Activated B cell treated with CpG ODN at 0.5 μM for 24 hours (primary cell): ENCODE measurements around the gene ZACN. TPM values are rescaled to one million over a fixed set of nuclear protein-coding genes. Genes with fewer than 3 reads are reported as not detected.

Source experiments
- ATAC-seq: fragments of 200-7000 bp; cut with Tn5 transposase; one replicate; pipeline ENCODE4 v1.10.0; 2021; ENCODE audit warnings: low read depth, mild to moderate bottlenecking, moderate library complexity
- CTCF ChIA-PET: fragments of 350-600 bp; sonication (Branson Sonifier 250); formaldehyde crosslinking; loops from one replicate; lab custom pipeline; 2021; ENCODE audit warnings: antibody characterized with exemption; lab: Charles Lee
- POLR2A ChIA-PET: fragments of 350-600 bp; sonication (Branson Sonifier 250); formaldehyde crosslinking; loops from one replicate; lab custom pipeline; 2021; ENCODE audit warnings: antibody characterized with exemption; lab: Charles Lee
- DNase-seq: peaks from one replicate; pipeline ENCODE4 v3.0.0; 2022
- H3K27ac Mint-ChIP-seq: one replicate; pipeline ENCODE4 v1.8.0; 2020; ENCODE audit warnings: mixed read lengths
- H3K27me3 Mint-ChIP-seq: one replicate; pipeline ENCODE4 v1.8.0; 2021; ENCODE audit warnings: mixed read lengths
- H3K36me3 Mint-ChIP-seq: one replicate; pipeline ENCODE4 v1.8.0; 2021; ENCODE audit warnings: low read depth, mixed read lengths
- H3K4me1 Mint-ChIP-seq: one replicate; pipeline ENCODE4 v1.8.0; 2021; ENCODE audit warnings: mixed read lengths
- H3K4me3 Mint-ChIP-seq: one replicate; pipeline ENCODE4 v1.8.0; 2020; ENCODE audit warnings: mild to moderate bottlenecking, mixed read lengths
- H3K9me3 Mint-ChIP-seq: one replicate; pipeline ENCODE4 v1.8.0; 2020; ENCODE audit warnings: mixed read lengths
- CTCF ChIP-seq: fragments of 200-600 bp; IDR thresholded peaks from one replicate; pipeline ENCODE4 v1.8.0; 2022; ENCODE audit warnings: antibody characterized with exemption, mild to moderate bottlenecking
- intact Hi-C: fragments of 100-400 bp; cut with micrococcal nuclease; formaldehyde crosslinking; loops from one replicate; pipeline ENCODE4 v1.15.1; 2024
- total RNA-seq: library from RNA; stranded (reverse); gene quantifications from 2 replicates; pipeline ENCODE4 v1.2.3, GENCODE V29; 2022

Gene ZACN
- total RNA-seq, 1 donor from 2014 or later = 0.67 TPM

- no peak for DNase-seq
- Mint-ChIP-seq H3K4me3 (peak overlapping the region; percentile 98), H3K36me3 (peaks cover 31% of the 10 kb centered on the region), H3K27me3 (no peaks in the 10 kb centered on the region), H3K27ac (no peak overlapping the region), H3K9me3 (no peaks in the 10 kb centered on the region), H3K4me1 (peaks cover 20% of the 10 kb centered on the region)
- ChIA-PET POLR2A (interaction anchor here (0.5 to 2.0 kb wide), 11 partner anchors 11 to 515 kb away, joined by 3 to 9 read pairs (median 3); partner anchors contain the start of genes MRPL38, SRP68 and UBALD2), CTCF (interaction anchor here (1.0 to 2.2 kb wide), 4 partner anchors 22 to 178 kb away, joined by 3 to 12 read pairs (median 4); no protein-coding TSS in a partner anchor)
- intact Hi-C loops = loop anchor here (10.0 kb wide), 2 partner anchors 280 to 410 kb away; partner anchors contain the start of gene SPHK1
- no peak for ATAC-seq
- no peak for TF ChIP-seq CTCF
These were observed 25.3 kb downstream of the ZACN start for GRCh38 chr17:76104140-76104895.

GRCh38 chr17:76104896-76105231 lies 25.9 kb downstream of the ZACN start:
- intact Hi-C loops = loop anchor here (10.0 kb wide), 2 partner anchors 280 to 410 kb away; partner anchors contain the start of gene SPHK1
- Mint-ChIP-seq H3K9me3 (no peaks in the 10 kb centered on the region), H3K27ac (no peak overlapping the region), H3K4me3 (peak overlapping the region; percentile 46), H3K27me3 (no peaks in the 10 kb centered on the region), H3K36me3 (peaks cover 26% of the 10 kb centered on the region), H3K4me1 (peaks cover 20% of the 10 kb centered on the region)
- ChIA-PET POLR2A (interaction anchor here (0.6 to 2.0 kb wide), 2 partner anchors 160 to 200 kb away, joined by 3 to 8 read pairs; partner anchors contain the start of genes MRPL38 and UBALD2), CTCF (interaction anchor here (0.7 to 2.2 kb wide), 2 partner anchors 41 to 175 kb away, joined by 3 to 12 read pairs; no protein-coding TSS in a partner anchor)
- TF ChIP-seq CTCF = no peak
- ATAC-seq (no peak), DNase-seq (no peak)

- ATAC-seq (no peak), DNase-seq (no peak)
- H3K27me3 Mint-ChIP-seq = no peaks in the 10 kb centered on the region
- no peaks in the 10 kb centered on the region for H3K9me3 Mint-ChIP-seq
- H3K27ac Mint-ChIP-seq = no peak overlapping the region
- H3K36me3 Mint-ChIP-seq = peaks cover 13% of the 10 kb centered on the region
- ChIA-PET CTCF (interaction anchor here (1.3 to 1.4 kb wide), 2 partner anchors 93 to 173 kb away, joined by 4 to 5 read pairs; no protein-coding TSS in a partner anchor), POLR2A (interaction anchor here (0.9 to 1.3 kb wide), 4 partner anchors 15 to 165 kb away, joined by 3 to 4 read pairs (median 3); partner anchors contain the start of genes ACOX1 and TEN1)
- peaks cover 17% of the 10 kb centered on the region for H3K4me1 Mint-ChIP-seq
- no peak for TF ChIP-seq CTCF
- H3K4me3 Mint-ChIP-seq = no peak overlapping the region
- intact Hi-C loops = loop anchor here (10.0 kb wide), 2 partner anchors 278 to 408 kb away; partner anchors contain the start of gene SPHK1
These were observed 27.7 kb downstream of the ZACN start for GRCh38 chr17:76106703-76107102.

GRCh38 chr17:76107509-76107908 lies 28.5 kb downstream of the ZACN start:
- no peaks in the 10 kb centered on the region for H3K9me3 Mint-ChIP-seq
- POLR2A ChIA-PET = interaction anchor here (1.1 kb wide), 1 partner anchor 157 kb away, joined by 4 read pairs; no protein-coding TSS in a partner anchor
- H3K4me1 Mint-ChIP-seq = peaks cover 13% of the 10 kb centered on the region
- DNase-seq (no peak), ATAC-seq (no peak)
- no peak overlapping the region for H3K27ac Mint-ChIP-seq
- CTCF ChIA-PET = no interaction called here
- intact Hi-C loops = loop anchor here (10.0 kb wide), 2 partner anchors 277 to 407 kb away; partner anchors contain the start of gene SPHK1
- H3K4me3 Mint-ChIP-seq = no peak overlapping the region
- TF ChIP-seq CTCF = no peak
- H3K36me3 Mint-ChIP-seq = peaks cover 9% of the 10 kb centered on the region
- H3K27me3 Mint-ChIP-seq = no peaks in the 10 kb centered on the region

- Mint-ChIP-seq H3K9me3 (no peaks in the 10 kb centered on the region), H3K4me3 (no peak overlapping the region), H3K36me3 (no peaks in the 10 kb centered on the region), H3K4me1 (no peaks in the 10 kb centered on the region), H3K27me3 (no peaks in the 10 kb centered on the region), H3K27ac (no peak overlapping the region)
- CTCF ChIA-PET = no interaction called here
- no peak for ATAC-seq
- DNase-seq = no peak
- POLR2A ChIA-PET = no interaction called here
- intact Hi-C loops = no loop called here
- TF ChIP-seq CTCF = no peak
These were observed 33.0 kb downstream of the ZACN start for GRCh38 chr17:76111956-76112355.
